ENCODE results near the gene TRIM66.

Gene TRIM66

DNA sequence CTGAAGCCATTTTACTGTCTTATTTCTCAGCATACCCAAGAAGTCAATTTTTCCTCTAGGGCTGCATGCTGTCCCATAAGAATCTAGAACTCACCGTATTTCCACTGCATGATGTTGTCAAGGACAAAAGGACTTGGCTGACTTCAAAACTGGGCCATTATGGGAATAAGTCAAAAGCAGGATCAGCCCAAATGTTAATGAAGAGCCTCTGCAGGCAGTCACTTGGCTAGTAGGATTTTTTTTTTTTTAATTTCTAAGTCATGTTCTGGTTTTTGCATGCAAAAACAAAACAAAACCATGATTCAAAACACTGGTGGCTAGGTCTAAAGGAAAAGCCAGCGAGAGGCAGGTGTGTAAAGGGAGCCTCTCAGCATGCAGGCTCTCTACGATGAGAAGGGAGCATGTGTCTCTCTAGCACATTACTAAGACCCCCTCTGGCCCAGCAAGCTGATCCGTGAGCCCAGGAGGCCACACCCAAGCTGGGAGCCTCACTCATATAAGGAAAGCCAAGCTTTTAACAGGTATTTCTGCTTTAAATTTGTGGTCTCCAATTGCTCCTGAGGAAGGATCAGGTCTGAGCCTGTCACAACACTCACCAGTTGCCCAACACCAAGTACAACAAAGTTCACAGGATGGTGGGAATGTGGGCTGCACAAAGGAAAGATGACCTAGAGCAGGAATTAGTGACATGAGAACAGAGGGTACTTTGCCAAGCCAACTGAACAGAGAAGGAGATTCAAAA is 67.0 kb downstream of the TRIM66 start:
- no peak for DNase-seq (ENCODE audit: low read depth)
- TF ChIP-seq, protein P1, sequence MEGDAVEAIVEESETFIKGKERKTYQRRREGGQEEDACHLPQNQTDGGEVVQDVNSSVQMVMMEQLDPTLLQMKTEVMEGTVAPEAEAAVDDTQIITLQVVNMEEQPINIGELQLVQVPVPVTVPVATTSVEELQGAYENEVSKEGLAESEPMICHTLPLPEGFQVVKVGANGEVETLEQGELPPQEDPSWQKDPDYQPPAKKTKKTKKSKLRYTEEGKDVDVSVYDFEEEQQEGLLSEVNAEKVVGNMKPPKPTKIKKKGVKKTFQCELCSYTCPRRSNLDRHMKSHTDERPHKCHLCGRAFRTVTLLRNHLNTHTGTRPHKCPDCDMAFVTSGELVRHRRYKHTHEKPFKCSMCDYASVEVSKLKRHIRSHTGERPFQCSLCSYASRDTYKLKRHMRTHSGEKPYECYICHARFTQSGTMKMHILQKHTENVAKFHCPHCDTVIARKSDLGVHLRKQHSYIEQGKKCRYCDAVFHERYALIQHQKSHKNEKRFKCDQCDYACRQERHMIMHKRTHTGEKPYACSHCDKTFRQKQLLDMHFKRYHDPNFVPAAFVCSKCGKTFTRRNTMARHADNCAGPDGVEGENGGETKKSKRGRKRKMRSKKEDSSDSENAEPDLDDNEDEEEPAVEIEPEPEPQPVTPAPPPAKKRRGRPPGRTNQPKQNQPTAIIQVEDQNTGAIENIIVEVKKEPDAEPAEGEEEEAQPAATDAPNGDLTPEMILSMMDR (IDR thresholded peaks at IDR 0.05; ENCODE audit: low read depth, low read length): no peak
- TF ChIP-seq MYC (IDR thresholded peaks at IDR 0.05; ENCODE audit: low read depth, low read length): no peak
- TF ChIP-seq, protein P2, sequence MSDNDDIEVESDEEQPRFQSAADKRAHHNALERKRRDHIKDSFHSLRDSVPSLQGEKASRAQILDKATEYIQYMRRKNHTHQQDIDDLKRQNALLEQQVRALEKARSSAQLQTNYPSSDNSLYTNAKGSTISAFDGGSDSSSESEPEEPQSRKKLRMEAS (IDR thresholded peaks at IDR 0.05; ENCODE audit: low read depth, low read length): no peak
- TF ChIP-seq POLR2A (IDR thresholded peaks at IDR 0.05; ENCODE audit: extremely low read depth, insufficient read length): no peak
- H3K4me3 ChIP-seq (ENCODE audit: low read depth, low read length): no peak overlapping the region

DNA sequence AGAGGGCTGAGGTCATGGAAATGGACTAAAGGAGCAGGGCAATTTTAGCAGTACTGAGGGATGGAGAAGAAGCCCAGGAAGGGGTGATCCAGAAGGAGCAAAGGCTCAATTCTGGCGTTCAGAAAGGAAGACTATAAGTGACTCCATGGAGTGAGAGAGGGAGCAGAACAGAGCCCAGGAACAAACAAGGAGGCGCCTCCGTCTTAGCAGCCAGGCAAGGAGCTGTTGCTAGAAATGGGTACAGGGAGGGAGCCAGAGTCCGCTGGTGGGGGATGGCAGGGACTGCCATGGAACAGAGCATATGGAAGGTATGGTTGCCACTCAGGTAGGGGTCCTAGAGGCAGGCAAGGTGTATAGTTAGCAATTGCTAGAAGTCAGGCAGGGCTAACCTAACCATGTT is 68.0 kb downstream of the TRIM66 start:
- no peak overlapping the region for H3K4me3 ChIP-seq (ENCODE audit: low read depth, low read length)
- TF ChIP-seq POLR2A (IDR thresholded peaks at IDR 0.05; ENCODE audit: extremely low read depth, insufficient read length) (no peak), MYC (IDR thresholded peaks at IDR 0.05; ENCODE audit: low read depth, low read length) (no peak)
- TF ChIP-seq, protein P2 (IDR thresholded peaks at IDR 0.05; ENCODE audit: low read depth, low read length): no peak
- TF ChIP-seq, protein P1 (IDR thresholded peaks at IDR 0.05; ENCODE audit: low read depth, low read length): no peak
- DNase-seq (ENCODE audit: low read depth): no peak

DNA sequence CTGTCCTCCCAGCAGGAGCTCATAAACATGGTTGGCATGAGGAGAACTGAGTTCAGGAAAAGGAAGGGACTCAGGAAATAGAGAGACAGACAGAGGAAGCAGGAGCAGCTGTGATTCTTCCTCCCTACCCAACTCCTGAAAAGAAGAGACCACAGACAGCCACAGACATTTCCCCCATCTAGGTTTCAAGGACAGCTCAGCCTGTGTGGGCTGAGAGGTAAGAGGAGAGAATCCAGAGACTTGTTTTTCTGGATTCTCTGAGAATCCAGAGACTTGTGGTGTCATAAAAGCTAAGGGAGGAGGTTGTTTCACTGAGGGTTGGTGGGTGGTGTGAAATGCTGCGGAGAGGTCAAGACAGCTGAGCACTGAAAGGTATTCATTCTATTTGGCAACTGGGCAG is 69.4 kb downstream of the TRIM66 start:
- DNase-seq (ENCODE audit: low read depth): no peak
- no peak for TF ChIP-seq MYC (IDR thresholded peaks at IDR 0.05; ENCODE audit: low read depth, low read length)
- TF ChIP-seq, protein P2 (IDR thresholded peaks at IDR 0.05; ENCODE audit: low read depth, low read length): no peak
- no peak for TF ChIP-seq POLR2A (IDR thresholded peaks at IDR 0.05; ENCODE audit: extremely low read depth, insufficient read length)
- TF ChIP-seq, protein P1 (IDR thresholded peaks at IDR 0.05; ENCODE audit: low read depth, low read length): no peak
- H3K4me3 ChIP-seq (ENCODE audit: low read depth, low read length): no peak overlapping the region

DNA sequence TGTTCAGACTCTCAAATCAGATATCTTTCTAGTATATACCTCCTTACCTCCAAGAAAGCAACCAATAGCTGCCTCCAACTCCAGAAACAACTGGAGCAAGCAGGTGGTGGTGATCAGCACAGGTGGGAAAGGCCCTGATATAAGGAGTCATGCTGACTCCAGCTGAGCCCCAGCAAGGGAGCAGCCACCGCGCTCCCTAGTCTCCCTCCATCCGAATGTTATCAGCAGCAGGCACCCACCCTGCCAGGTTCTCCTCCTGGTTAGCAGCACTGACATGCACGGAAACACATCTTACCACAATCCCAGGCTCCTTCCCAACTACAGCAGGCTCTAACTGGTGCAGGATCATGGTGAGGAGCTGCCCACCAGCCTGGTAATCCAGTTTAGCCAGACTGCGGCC is 69.9 kb downstream of the TRIM66 start:
- DNase-seq (ENCODE audit: low read depth): no peak
- no peak overlapping the region for H3K4me3 ChIP-seq (ENCODE audit: low read depth, low read length)
- no peak for TF ChIP-seq POLR2A (IDR thresholded peaks at IDR 0.05; ENCODE audit: extremely low read depth, insufficient read length)
- TF ChIP-seq, protein P2 (IDR thresholded peaks at IDR 0.05; ENCODE audit: low read depth, low read length): no peak
- TF ChIP-seq, protein P1 (IDR thresholded peaks at IDR 0.05; ENCODE audit: low read depth, low read length): no peak
- TF ChIP-seq MYC (IDR thresholded peaks at IDR 0.05; ENCODE audit: low read depth, low read length): no peak

DNA sequence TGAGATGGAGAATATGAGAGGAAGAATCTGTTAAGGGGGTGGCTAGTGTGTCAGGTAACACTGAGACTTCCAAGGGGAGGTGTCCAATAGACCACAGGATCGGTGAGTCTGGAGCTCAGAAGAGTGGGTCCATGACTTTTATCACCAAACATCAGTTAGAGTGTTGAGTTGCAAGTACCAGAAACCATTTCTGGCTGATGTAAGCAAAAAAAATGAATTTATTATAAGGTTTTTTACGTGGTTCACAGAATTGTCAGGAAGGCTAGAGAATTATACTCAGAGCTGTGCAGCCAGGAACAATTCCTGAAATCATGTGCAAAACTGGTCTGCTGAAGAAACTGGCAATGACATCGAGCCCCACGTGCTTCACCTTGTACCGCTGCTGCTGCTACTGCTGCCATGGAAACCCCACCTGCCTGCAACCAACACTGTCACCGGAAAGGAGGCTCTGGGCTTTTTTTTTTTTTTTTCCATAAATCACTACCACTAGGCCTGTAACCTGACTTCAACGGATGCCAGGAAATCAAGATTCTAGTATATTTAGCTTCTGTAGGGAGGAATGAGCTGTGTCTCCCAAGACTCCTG is 71.8 kb downstream of the TRIM66 start:
- TF ChIP-seq, protein P1 (IDR thresholded peaks at IDR 0.05; ENCODE audit: low read depth, low read length): no peak
- TF ChIP-seq, protein P2 (IDR thresholded peaks at IDR 0.05; ENCODE audit: low read depth, low read length): no peak
- TF ChIP-seq MYC (IDR thresholded peaks at IDR 0.05; ENCODE audit: low read depth, low read length) (no peak), POLR2A (IDR thresholded peaks at IDR 0.05; ENCODE audit: extremely low read depth, insufficient read length) (no peak)
- no peak for DNase-seq (ENCODE audit: low read depth)
- H3K4me3 ChIP-seq (ENCODE audit: low read depth, low read length): no peak overlapping the region

Data from NB4 (cell line).